ENCODE results near the gene TNPO2. TPM values are rescaled to one million over a fixed set of nuclear protein-coding genes. Genes with fewer than 3 reads are reported as not detected.

Gene TNPO2
- total RNA-seq, 2 donors from 2014 or later, result 39.5 to 74.0 TPM

DNA sequence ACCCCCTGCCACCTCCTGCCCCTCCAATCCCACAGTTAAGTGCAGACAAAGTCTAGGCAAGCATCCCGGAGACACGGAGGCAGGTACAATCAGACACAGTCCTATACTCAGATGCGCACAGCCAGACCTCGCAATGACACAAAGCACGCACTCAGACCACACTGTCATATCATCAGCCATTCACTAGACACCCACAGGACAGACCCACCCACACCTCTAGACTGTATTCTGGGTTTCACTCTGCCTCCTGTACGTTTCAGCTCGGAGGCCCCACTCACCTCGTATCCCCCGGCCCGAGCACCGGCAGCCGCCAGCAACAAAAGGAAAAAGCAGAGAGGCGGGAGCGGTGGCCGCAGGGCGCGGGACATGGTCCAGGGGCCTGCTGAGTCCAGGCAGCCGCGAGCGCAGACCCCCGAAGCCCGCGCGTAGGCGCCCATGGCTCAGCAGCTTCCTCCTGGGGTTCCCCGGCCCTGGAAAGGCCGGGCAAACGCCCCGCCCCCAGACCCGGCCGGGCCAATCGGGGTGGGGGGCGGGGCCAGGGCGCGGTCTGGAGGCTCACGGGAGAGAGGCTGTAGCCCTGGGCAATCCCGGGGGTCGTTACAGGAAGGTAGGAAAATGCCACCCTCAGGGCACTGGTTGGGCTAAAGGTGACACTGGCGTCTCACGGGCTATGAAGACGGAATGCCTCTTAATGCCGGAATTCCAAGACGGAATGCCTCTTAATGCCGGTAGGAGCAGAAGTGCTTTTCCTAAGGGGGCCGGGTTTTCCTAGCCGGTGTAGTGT is 57.3 kb downstream of the TNPO2 start, which contains the start of the genes MAN2B1 and WDR83:
MAN2B1 (minus strand) TSS at position 478 of the 784 bp plus-strand sequence; CDS start at position 437, 41 bp downstream.
WDR83 (plus strand) TSS at position 543 of the 784 bp plus-strand sequence. CDS start 2,984 bp downstream, outside the sequence.
- ATAC-seq (peak; percentile 79), DNase-seq (peak; percentile 56 to 84)
- intact Hi-C loops (cut with DNase I, micrococcal nuclease), result no loop called here

DNA sequence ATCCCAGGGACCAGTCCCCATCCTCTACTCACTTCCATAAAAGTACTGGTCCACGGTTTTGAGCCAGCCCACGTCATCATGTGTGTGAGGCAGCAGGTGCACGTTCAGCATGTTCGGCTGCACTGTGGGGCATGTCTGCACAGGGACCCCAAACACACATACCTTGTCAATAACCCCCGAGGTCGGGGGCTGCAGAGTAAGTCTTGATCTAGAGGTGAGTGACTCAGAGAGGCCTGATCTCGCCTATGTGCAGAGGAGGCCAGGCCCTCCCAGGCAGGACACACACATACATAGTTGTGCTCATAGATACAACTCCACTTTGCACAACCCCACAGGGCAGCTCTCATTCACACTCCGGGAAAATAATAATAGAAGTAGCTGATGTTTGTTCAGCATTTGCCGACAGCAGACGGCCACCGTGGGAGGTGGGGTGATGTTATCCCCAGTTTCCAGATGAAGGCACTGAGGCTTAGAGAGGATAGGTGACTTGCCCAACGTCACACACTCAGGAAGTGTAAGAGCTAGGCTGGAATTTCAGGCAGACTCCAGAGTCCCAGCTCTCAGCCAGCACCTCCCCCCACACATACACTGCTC is 58.0 kb downstream of the TNPO2 start:
- ATAC-seq, result no peak
- intact Hi-C loops (cut with DNase I, micrococcal nuclease), result no loop called here
- no peak for DNase-seq

DNA sequence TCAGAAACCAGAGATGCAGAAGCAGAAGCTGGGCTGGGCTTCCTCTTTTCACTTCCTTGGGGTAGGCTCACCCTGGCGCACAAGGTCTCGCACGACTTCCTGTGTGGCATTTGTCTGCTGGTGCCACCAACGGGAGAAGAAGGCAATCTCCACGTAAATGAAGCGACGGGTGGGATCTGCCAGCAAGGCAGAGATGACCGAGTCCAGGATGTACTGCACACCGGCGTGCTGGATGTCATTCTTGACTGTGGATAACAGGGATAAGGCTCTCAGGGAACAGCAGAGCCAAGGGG is 58.5 kb downstream of the TNPO2 start:
- intact Hi-C loops (cut with DNase I, micrococcal nuclease), result no loop called here
- ATAC-seq (no peak), DNase-seq (peak; percentile 52 to 57)

DNA sequence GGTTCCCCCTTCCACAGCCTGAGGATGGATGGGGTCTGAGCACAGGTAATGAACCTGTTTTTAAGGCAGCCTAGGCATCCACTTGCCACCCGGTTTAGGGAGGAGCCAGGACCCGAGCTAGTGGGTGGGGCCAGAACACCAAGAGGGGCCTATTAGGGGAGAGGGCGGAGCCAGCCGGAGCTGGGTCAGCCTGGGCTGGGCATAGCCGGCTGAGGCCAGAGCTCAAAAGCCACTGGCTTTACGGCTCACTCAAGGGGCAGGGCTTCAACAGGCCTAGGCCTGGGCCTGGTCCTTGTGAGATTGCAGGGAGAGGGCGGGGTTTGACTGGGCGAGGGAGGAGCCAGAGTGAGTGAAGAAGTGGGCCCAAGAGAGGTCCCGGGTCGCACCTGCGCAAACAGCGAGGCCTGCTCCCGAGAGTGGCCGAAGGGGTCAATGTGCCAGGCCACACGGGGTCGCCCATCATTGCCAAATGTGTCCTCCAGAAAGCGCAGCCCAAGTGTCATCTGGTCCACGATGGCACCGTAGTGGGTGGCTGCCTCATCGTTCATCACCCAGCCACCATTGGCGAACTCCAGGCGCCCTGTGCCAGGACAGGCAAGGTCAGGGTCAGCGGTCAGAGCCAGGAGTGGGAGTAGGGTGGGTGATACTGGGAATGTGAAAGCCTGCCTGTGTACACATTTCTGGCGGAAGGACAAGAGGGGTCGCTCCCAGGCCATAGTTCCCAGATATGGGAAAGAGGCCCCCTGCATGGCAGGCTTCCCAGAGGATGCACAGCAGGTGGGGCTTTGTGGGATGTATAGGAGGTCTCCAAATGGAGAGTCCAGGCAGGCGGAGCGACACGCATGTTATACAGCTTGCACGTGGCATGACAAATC is 59.1 kb downstream of the TNPO2 start:
- DNase-seq (peak in 1 of 2 donors; percentile 46), ATAC-seq (peak; percentile 19)
- intact Hi-C loops (cut with DNase I, micrococcal nuclease), result no loop called here

DNA sequence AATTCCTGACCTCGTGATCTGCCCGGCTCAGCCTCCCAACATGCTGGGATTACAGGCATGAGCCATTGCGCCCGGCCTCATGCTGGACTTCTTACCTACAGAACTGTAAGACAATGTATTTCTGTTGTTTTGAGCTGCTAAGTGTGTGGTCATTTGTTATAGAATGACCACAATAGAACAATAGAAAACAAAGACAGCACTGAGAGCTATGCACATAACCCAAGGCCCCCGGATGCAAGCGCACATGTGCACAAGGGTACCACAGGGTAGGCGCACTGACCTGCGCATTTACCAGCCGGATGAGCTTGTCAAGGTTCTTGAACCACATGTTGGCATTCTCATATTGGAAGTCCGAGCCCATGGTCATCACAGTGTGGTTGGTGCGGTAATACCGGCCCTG is 62.8 kb downstream of the TNPO2 start:
- DNase-seq (no peak), ATAC-seq (no peak)
- intact Hi-C loops (cut with DNase I, micrococcal nuclease), result no loop called here

DNA sequence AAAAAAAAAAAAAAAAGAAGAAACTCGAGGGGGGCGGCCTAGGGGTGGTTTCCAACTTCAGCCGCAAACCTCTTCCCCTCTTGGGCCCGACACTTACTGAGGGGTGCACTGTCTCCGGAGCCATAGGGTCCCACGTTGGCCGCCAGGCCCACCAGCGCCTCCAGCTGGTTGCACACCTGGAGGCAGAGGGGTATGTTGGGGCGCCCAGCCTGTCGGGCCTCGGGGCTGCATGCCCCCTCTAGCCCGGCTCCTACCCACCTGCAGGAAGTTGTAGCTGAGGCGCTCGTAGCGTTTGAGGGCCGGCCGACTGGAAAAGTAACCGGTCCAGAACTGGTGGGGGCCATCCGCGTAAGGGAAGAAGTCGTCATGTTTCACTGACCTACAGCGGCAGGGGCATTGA is 65.8 kb downstream of the TNPO2 start:
- intact Hi-C loops (cut with DNase I, micrococcal nuclease), result no loop called here
- no peak for ATAC-seq
- DNase-seq, result no peak

DNA sequence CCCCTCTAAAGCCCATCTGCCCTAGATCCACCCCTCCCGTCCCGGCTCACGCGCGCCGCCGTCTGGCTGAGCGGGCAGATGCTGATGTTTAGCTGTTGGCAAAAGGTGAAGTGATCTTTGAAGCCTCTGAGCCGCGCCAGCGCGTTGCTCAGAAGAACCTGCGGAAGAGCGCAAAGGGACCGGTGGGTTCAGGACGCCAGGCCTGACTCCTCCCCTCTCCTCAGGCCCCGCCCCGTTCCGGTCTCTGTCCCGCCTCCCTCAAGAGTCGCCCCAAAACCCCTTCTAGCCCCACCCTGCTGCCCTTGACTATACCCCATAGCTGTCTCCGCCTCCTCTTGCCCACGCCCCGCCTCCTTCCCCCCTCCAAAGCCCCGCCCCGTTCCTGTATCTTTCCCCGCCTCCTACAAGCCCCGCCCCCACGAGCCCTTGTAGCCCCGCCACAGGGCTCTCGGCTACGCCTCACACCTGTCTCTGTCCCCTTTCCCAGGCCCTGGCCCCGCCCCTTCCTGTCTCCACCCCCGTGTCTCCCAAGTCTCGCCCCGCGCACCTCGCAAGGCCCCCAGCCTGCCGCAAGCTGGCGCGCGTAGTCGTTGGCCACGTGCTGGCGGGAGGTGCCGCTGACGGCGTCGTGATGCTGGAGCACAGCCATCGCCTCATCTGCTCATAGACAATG is 66.7 kb downstream of the TNPO2 start:
- intact Hi-C loops (cut with DNase I, micrococcal nuclease), result no loop called here
- DNase-seq (no peak), ATAC-seq (no peak)

DNA sequence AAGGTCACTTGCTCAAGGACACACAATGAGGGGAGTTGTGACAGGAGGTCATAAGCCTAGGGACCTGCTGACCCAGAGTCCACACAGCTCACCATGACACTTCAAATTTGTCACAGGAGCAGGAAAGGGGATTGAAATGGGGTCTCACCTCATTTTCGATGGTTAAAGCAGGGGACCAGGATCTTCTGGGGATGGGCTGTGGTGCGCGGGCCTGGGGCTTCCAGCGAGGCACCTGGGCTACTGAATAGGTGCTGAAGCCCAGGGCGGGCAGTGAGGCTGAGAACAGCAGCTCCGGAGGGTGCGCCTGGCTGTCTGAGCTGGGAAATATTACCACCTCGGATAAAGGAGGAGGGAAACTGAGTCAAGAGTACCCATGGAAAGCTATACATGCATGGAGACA is 68.2 kb downstream of the TNPO2 start:
- DNase-seq, result no peak
- intact Hi-C loops (cut with DNase I, micrococcal nuclease), result no loop called here
- no peak for ATAC-seq

DNA sequence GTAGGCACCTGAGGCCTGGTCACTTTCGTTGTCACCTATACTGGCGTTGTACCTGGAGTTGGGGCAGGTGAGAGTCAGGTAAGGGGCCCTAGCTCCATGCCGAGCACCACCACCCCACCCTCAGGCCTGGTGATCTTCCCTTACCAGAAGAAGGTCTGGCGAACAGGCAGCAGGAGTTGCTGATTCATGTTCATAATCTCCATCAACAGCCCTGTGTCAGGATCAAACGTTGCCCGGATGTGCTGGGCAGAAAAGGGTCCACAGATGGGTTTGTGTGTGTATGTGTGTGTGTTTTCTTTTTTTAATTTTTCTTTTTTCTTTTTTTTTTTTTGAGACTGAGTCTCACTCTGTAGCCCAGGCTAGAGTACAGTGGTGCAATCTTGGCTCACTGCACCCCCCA is 71.5 kb downstream of the TNPO2 start:
- ATAC-seq (no peak), DNase-seq (no peak)
- intact Hi-C loops (cut with DNase I, micrococcal nuclease), result no loop called here

DNA sequence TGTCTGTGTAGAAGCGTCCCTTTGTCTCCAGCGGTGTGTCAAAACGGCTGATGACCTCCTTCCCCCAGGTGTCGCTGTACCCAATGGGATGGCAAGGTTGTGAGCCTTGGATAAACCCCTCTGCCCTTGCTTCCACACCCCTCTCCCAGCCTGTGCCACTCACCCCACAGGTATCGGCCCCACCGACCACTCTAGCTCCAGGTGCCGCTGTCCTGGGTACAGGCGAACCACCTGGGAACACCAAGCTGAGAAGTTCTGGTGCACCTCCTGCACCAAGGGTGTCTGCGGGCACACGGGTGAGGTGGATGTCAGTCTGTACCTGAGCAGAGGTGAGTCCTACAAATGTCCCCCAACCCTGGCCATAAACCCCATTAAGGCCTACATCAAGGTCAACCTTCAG is 73.8 kb downstream of the TNPO2 start:
- no peak for DNase-seq
- intact Hi-C loops (cut with DNase I, micrococcal nuclease), result no loop called here
- ATAC-seq, result no peak

Other genes starting within 250 kb of the TNPO2 start
- gene ZNF709, start 239.1 kb downstream of the TNPO2 start, total RNA-seq, result 1 to 10 TPM; 1.3 to 2.5 TPM
- 10 to 100 TPM; 21.1 to 21.5 TPM for gene ZNF564, start 172.4 kb downstream of the TNPO2 start, total RNA-seq
- gene ZNF490, start 113.1 kb downstream of the TNPO2 start, total RNA-seq, result 10 to 100 TPM in 1 of 2 donors, 1 to 10 TPM in 1; 7.6 to 10.1 TPM
- gene ZNF791, start 113.0 kb downstream of the TNPO2 start, total RNA-seq, result 10 to 100 TPM; 21.7 to 22.6 TPM
- gene MAN2B1, start 57.2 kb downstream of the TNPO2 start, total RNA-seq, result 100 to 1,000 TPM in 1 of 2 donors, 10 to 100 TPM in 1; 77.9 to 116 TPM
- gene WDR83, start 57.1 kb downstream of the TNPO2 start, total RNA-seq, result 1 to 10 TPM; 6.6 to 8.3 TPM
- 10 to 100 TPM; 68.4 to 74.7 TPM for gene DHPS, start 42.1 kb downstream of the TNPO2 start, total RNA-seq
- gene GNG14, start 35.9 kb downstream of the TNPO2 start, total RNA-seq, result not detected
- 1 to 10 TPM; 6.2 to 7.0 TPM for gene FBXW9, start 27.3 kb downstream of the TNPO2 start, total RNA-seq
- gene TRIR, start 10.8 kb upstream of the TNPO2 start, total RNA-seq, result 100 to 1,000 TPM; 144 to 162 TPM
- gene GET3, start 13.6 kb upstream of the TNPO2 start, total RNA-seq, result 10 to 100 TPM; 50.1 to 56.5 TPM
- 100 to 1,000 TPM; 139 to 207 TPM for gene BEST2, start 27.9 kb upstream of the TNPO2 start, total RNA-seq
- 10 to 100 TPM; 58.3 to 83.1 TPM for gene HOOK2, start 51.6 kb upstream of the TNPO2 start, total RNA-seq
- gene JUNB, start 67.6 kb upstream of the TNPO2 start, total RNA-seq, result 100 to 1,000 TPM; 169 to 314 TPM
- 100 to 1,000 TPM; 249 to 298 TPM for gene PRDX2, start 77.9 kb upstream of the TNPO2 start, total RNA-seq
- gene THSD8, start 78.1 kb upstream of the TNPO2 start, total RNA-seq, result 1 to 10 TPM; 3.2 to 4.4 TPM
- 10 to 100 TPM in 1 of 2 donors, 1 to 10 TPM in 1; 5.7 to 10.9 TPM for gene RNASEH2A, start 82.7 kb upstream of the TNPO2 start, total RNA-seq
- under 1 TPM in 1 of 2 donors, not detected in 1; 0.49 TPM for gene RTBDN, start 110.6 kb upstream of the TNPO2 start, total RNA-seq
- 1 to 10 TPM in 1 of 2 donors, under 1 TPM in 1; 0.82 to 1.4 TPM for gene MAST1, start 114.6 kb upstream of the TNPO2 start, total RNA-seq
- 10 to 100 TPM; 27.7 to 39.4 TPM for gene DNASE2, start 157.5 kb upstream of the TNPO2 start, total RNA-seq
- gene KLF1, start 163.3 kb upstream of the TNPO2 start, total RNA-seq, result not detected
- gene GCDH, start 167.2 kb upstream of the TNPO2 start, total RNA-seq, result 10 to 100 TPM; 20.8 to 22.8 TPM
- gene SYCE2, start 195.4 kb upstream of the TNPO2 start, total RNA-seq, result not detected
- gene FARSA, start 209.8 kb upstream of the TNPO2 start, total RNA-seq, result 10 to 100 TPM; 42.4 to 61.2 TPM
- gene CALR, start 214.7 kb upstream of the TNPO2 start, total RNA-seq, result 100 to 1,000 TPM; 550 to 739 TPM
- 10 to 100 TPM; 70.9 to 80.3 TPM for gene RAD23A, start 221.9 kb upstream of the TNPO2 start, total RNA-seq
- 10 to 100 TPM; 13.1 to 17.5 TPM for gene GADD45GIP1, start 233.3 kb upstream of the TNPO2 start, total RNA-seq
- gene DAND5, start 245.6 kb upstream of the TNPO2 start, total RNA-seq, result under 1 TPM; 0.18 to 0.50 TPM

Data from left colon (tissue), 2 donors.